Keratinocyte (primary cell): ENCODE data around the gene NTHL1. TPM values are rescaled to one million over a fixed set of nuclear protein-coding genes. Genes with fewer than 3 reads are reported as not detected.

Experiments
- DNase-seq: peaks from one replicate; pipeline ENCODE4 v3.0.0-alpha.2; 2011; ENCODE audit warnings: low read depth, missing footprints, low spot score
- FAIRE-seq: peaks from 2 replicates; lab custom pipeline; 2011; peaks lifted over from hg19 to GRCh38; lab: Jason Lieb, UNC
- H2AFZ ChIP-seq: 2 replicates; pipeline ENCODE4 v1.6.0; 2012; ENCODE audit warnings: low read length, control low read depth, inconsistent platforms; ENCODE audit not compliant: control insufficient read depth
- H3K27ac ChIP-seq: 2 replicates; pipeline ENCODE4 v1.5.1; 2011; ENCODE audit warnings: low read length; ENCODE audit not compliant: control insufficient read depth, insufficient read depth
- H3K27me3 ChIP-seq: 3 replicates; pipeline ENCODE4 v1.6.0; 2011; ENCODE audit warnings: low read length; ENCODE audit not compliant: control insufficient read depth, insufficient read depth; ENCODE audit errors: extremely low read depth
- H3K36me3 ChIP-seq, 2 experiments: 2 replicates in 1 of 2; 3 replicates in 1 of 2; pipeline ENCODE4 v1.5.1; 2011; ENCODE audit warnings: low read length in 2 of 2, mild to moderate bottlenecking in 1 of 2; ENCODE audit not compliant: control insufficient read depth in 2 of 2, insufficient read depth in 2 of 2; ENCODE audit errors: extremely low read depth in 1 of 2
- H3K4me1 ChIP-seq: 3 replicates; pipeline ENCODE4 v1.5.1; 2011; ENCODE audit warnings: low read length; ENCODE audit not compliant: control insufficient read depth, insufficient read depth; ENCODE audit errors: extremely low read depth
- H3K4me2 ChIP-seq: 3 replicates; pipeline ENCODE4 v1.6.0; 2011; ENCODE audit warnings: low read depth, low read length; ENCODE audit not compliant: control insufficient read depth, insufficient read depth; ENCODE audit errors: extremely low read depth
- H3K4me3 ChIP-seq, 3 experiments: fragments of 200-600 bp in 1 of 3; sonication (generic) in 1 of 3; 2 replicates in 2 of 3; 3 replicates in 1 of 3; pipeline ENCODE4 v1.5.1; 2011 to 2016; ENCODE audit warnings: low read length in 3 of 3, mild to moderate bottlenecking in 3 of 3, control low read depth in 2 of 3, inconsistent platforms in 1 of 3, low read depth in 1 of 3, mixed read lengths in 1 of 3, mixed run types in 1 of 3, moderate library complexity in 1 of 3; ENCODE audit not compliant: control insufficient read depth in 2 of 3, insufficient read depth in 2 of 3; ENCODE audit errors: extremely low read depth in 1 of 3
- H3K79me2 ChIP-seq: 2 replicates; pipeline ENCODE4 v1.6.0; 2012; ENCODE audit warnings: low read length; ENCODE audit not compliant: control insufficient read depth, insufficient read depth
- H3K9ac ChIP-seq: 3 replicates; pipeline ENCODE4 v1.6.0; 2011; ENCODE audit warnings: low read length; ENCODE audit not compliant: control insufficient read depth, insufficient read depth; ENCODE audit errors: extremely low read depth
- H3K9me1 ChIP-seq: 3 replicates; pipeline ENCODE4 v1.6.0; 2011; ENCODE audit warnings: low read length; ENCODE audit not compliant: control insufficient read depth, insufficient read depth; ENCODE audit errors: extremely low read depth
- H3K9me3 ChIP-seq: 2 replicates; pipeline ENCODE4 v1.5.1; 2012; ENCODE audit warnings: low read depth, low read length; ENCODE audit not compliant: control insufficient read depth
- H4K20me1 ChIP-seq: 3 replicates; pipeline ENCODE4 v1.6.0; 2011; ENCODE audit warnings: low read length; ENCODE audit not compliant: control insufficient read depth, insufficient read depth; ENCODE audit errors: extremely low read depth
- CTCF ChIP-seq, 3 experiments: IDR thresholded peaks in 1 of 3; conservative IDR thresholded peaks in 1 of 3; optimal IDR thresholded peaks in 1 of 3; 2 replicates in 2 of 3; 3 replicates in 1 of 3; pipeline versions ENCODE3 to v1.5.1; 2011; ENCODE audit warnings: low read length in 3 of 3, mild to moderate bottlenecking in 3 of 3, moderate library complexity in 2 of 3, control low read depth in 1 of 3, inconsistent platforms in 1 of 3; ENCODE audit not compliant: insufficient read depth in 2 of 3; ENCODE audit errors: extremely low read depth in 1 of 3
- EZH2 ChIP-seq: IDR thresholded peaks from one replicate; pipeline ENCODE4 v1.6.1; 2012; ENCODE audit warnings: inconsistent platforms, mild to moderate bottlenecking, low read length, moderate library complexity
- dilution Hi-C: fragments of 300-500 bp; cut with MboI; formaldehyde crosslinking; loops from one replicate; pipeline ENCODE4 v1.7.0; 2020; ENCODE audit warnings: low sequenced_read_pairs; ENCODE audit not compliant: extremely low pct_ligation_motif_present
- polyA plus RNA-seq, 5 experiments: library from polyadenylated mRNA; depleted of rRNA in 3 of 5; stranded (reverse) in 3 of 5; stranded (forward) in 1 of 5; unstranded in 1 of 5; fragments of >200 nt; gene quantifications; 1 replicate in 1 of 5; 2 replicates in 3 of 5; 3 replicates in 1 of 5; pipeline versions ENCODE4 v1.2.1 to v1.2.3, GENCODE V29; 2011 to 2012; ENCODE audit warnings: missing spikeins in 2 of 5, low read depth in 1 of 5, low replicate concordance in 1 of 5

The NTHL1 gene
- polyA plus RNA-seq, 1 donor (not counting 4 experiments of a cell fraction or from before 2014, with no cell fraction given): 8.5 TPM

- no peaks in the 10 kb centered on the region for H3K79me2 ChIP-seq
- H3K4me3 ChIP-seq: peak overlapping the region in 1 of 3 experiments; percentile 19
- FAIRE-seq (peak; percentile 48), DNase-seq (no peak)
- no peaks in the 10 kb centered on the region for H3K9me1 ChIP-seq
- H3K27me3 ChIP-seq: no peaks in the 10 kb centered on the region
- H4K20me1 ChIP-seq: no peaks in the 10 kb centered on the region
- H3K4me2 ChIP-seq: peak overlapping the region; percentile 49
- peak overlapping the region; percentile 4 for H3K27ac ChIP-seq
- no peaks in the 10 kb centered on the region for H3K9me3 ChIP-seq
- TF ChIP-seq EZH2: no peak
- no peak for TF ChIP-seq CTCF (optimal IDR thresholded peaks at IDR 0.05 in 1 of 3, IDR thresholded peaks at IDR 0.05 in 1 of 3, conservative IDR thresholded peaks at IDR 0.05 in 1 of 3; ENCODE audit: extremely low read depth in 1 of 3, insufficient read depth in 2 of 3, low read length in 3 of 3)
- H2AFZ ChIP-seq: no peak overlapping the region
- peaks cover 27 to 34% of the 10 kb centered on the region in 2 experiments for H3K36me3 ChIP-seq
- H3K4me1 ChIP-seq: peaks cover 15% of the 10 kb centered on the region
- H3K9ac ChIP-seq: peak overlapping the region; percentile 15
- dilution Hi-C loops: no loop called here
Observed at GRCh38 chr16:2078691-2079090, 31.1 kb upstream of the NTHL1 start.

GRCh38 chr16:2078096-2078495 lies 30.5 kb upstream of the NTHL1 start:
- H3K9me1 ChIP-seq: no peaks in the 10 kb centered on the region
- no peaks in the 10 kb centered on the region for H4K20me1 ChIP-seq
- H3K9me3 ChIP-seq: no peaks in the 10 kb centered on the region
- no peak for DNase-seq
- peak overlapping the region; percentile 4 for H3K27ac ChIP-seq
- no peak overlapping the region for H3K4me3 ChIP-seq
- peaks cover 15% of the 10 kb centered on the region for H3K4me1 ChIP-seq
- peaks cover 31 to 32% of the 10 kb centered on the region in 2 experiments for H3K36me3 ChIP-seq
- H3K9ac ChIP-seq: no peak overlapping the region
- H3K4me2 ChIP-seq: peak overlapping the region; percentile 49
- no peak overlapping the region for H2AFZ ChIP-seq
- no peak for FAIRE-seq
- dilution Hi-C loops: no loop called here
- no peaks in the 10 kb centered on the region for H3K79me2 ChIP-seq
- TF ChIP-seq CTCF (optimal IDR thresholded peaks at IDR 0.05 in 1 of 3, IDR thresholded peaks at IDR 0.05 in 1 of 3, conservative IDR thresholded peaks at IDR 0.05 in 1 of 3; ENCODE audit: extremely low read depth in 1 of 3, insufficient read depth in 2 of 3, low read length in 3 of 3): no peak
- no peaks in the 10 kb centered on the region for H3K27me3 ChIP-seq
